HepG2 (cell line): ENCODE measurements around the gene FMC1. TPM values are rescaled to one million over a fixed set of nuclear protein-coding genes. Genes with fewer than 3 reads are reported as not detected.

Source experiments
- CBX2 ChIP-seq, 2 experiments: fragments of 200-600 bp in 1 of 2; sonication (generic); formaldehyde crosslinking in 1 of 2; IDR thresholded peaks; 2 replicates each; pipeline versions ENCODE4 v1.7.0 to v1.8.1; 2018 to 2022; ENCODE audit warnings: low read depth in 2 of 2, low read length in 1 of 2, mild to moderate bottlenecking in 1 of 2, missing genetic modification reagents in 1 of 2
- HNRNPK ChIP-seq: fragments of 200-400 bp; formaldehyde crosslinking; IDR thresholded peaks from 2 replicates; pipeline ENCODE4 v1.6.1; 2018; ENCODE audit warnings: low read length, low read depth, moderate library complexity, mild to moderate bottlenecking; ENCODE audit not compliant: poor library complexity, severe bottlenecking
- MXI1 ChIP-seq: IDR thresholded peaks from 3 replicates; pipeline ENCODE4 v1.6.1; 2012; ENCODE audit warnings: low read depth, low read length, inconsistent platforms, borderline replicate concordance
- NCOA1 ChIP-seq: sonication (generic); formaldehyde crosslinking; IDR thresholded peaks from 2 replicates; pipeline ENCODE4 v1.9.0; 2021; ENCODE audit warnings: missing genetic modification reagents
- PHF20 ChIP-seq: sonication (generic); formaldehyde crosslinking; IDR thresholded peaks from 2 replicates; pipeline ENCODE4 v1.5.0; 2020; ENCODE audit warnings: mild to moderate bottlenecking, missing genetic modification reagents
- RCOR2 ChIP-seq: IDR thresholded peaks from 2 replicates; pipeline ENCODE4 v1.6.1; 2016; ENCODE audit warnings: missing biosample characterization, missing genetic modification reagents
- RELA ChIP-seq: sonication (generic); formaldehyde crosslinking; IDR thresholded peaks from 2 replicates; pipeline ENCODE4 v1.4.0; 2020; ENCODE audit warnings: missing genetic modification reagents
- SP4 ChIP-seq: sonication (generic); formaldehyde crosslinking; IDR thresholded peaks from 2 replicates; pipeline ENCODE4 v1.8.1; 2023; ENCODE audit warnings: mild to moderate bottlenecking, missing genetic modification reagents
- THYN1 ChIP-seq: sonication (generic); formaldehyde crosslinking; IDR thresholded peaks from 2 replicates; pipeline ENCODE4 v1.8.1; 2023; ENCODE audit warnings: low read depth, mild to moderate bottlenecking, moderate library complexity, missing genetic modification reagents, borderline replicate concordance
- YY1 ChIP-seq: IDR thresholded peaks from 2 replicates; pipeline ENCODE4 v1.6.1; 2011; ENCODE audit warnings: low read length, low read depth, moderate library complexity, mild to moderate bottlenecking; ENCODE audit not compliant: insufficient read depth, insufficient replicate concordance
- ZBTB37 ChIP-seq: sonication (generic); formaldehyde crosslinking; IDR thresholded peaks from 2 replicates; pipeline ENCODE4 v1.4.0; 2020; ENCODE audit warnings: mild to moderate bottlenecking, missing genetic modification reagents
- ZHX2 ChIP-seq, 2 experiments: sonication (generic) in 1 of 2; formaldehyde crosslinking in 1 of 2; IDR thresholded peaks; 2 replicates each; pipeline versions ENCODE4 v1.6.1 to v1.9.0; 2014 to 2022; ENCODE audit warnings: antibody characterized with exemption in 1 of 2, borderline replicate concordance in 1 of 2, inconsistent platforms in 1 of 2, low read depth in 1 of 2, missing genetic modification reagents in 1 of 2
- ZNF691 ChIP-seq: sonication (generic); formaldehyde crosslinking; IDR thresholded peaks from 2 replicates; pipeline ENCODE4 v1.4.0; 2020; ENCODE audit warnings: missing genetic modification reagents, low read depth, mild to moderate bottlenecking, borderline replicate concordance
- ZNF766 ChIP-seq: sonication (generic); formaldehyde crosslinking; IDR thresholded peaks from 2 replicates; pipeline ENCODE4 v1.5.0; 2020; ENCODE audit warnings: missing genetic modification reagents, borderline replicate concordance
- ZNF792 ChIP-seq: IDR thresholded peaks from 2 replicates; pipeline ENCODE4 v1.6.1; 2016
- polyA plus RNA-seq, 8 experiments: library from polyadenylated mRNA; depleted of rRNA in 3 of 8; stranded (reverse) in 7 of 8; unstranded in 1 of 8; fragments of >200 nt; fragmentation: Illumina TruSeq in 4 of 8; extraction: Trizol in 4 of 8; gene quantifications; 2 replicates each; pipeline versions ENCODE4 v1.2.1 to v1.2.3, GENCODE V29; 2011 to 2016; ENCODE audit warnings: low read depth in 4 of 8, missing spikeins in 1 of 8, mixed read lengths in 1 of 8; ENCODE audit not compliant: insufficient read depth in 1 of 8
- total RNA-seq, 5 experiments: library from RNA; depleted of rRNA; stranded (reverse); fragments of >200 nt; fragmentation: Illumina TruSeq; extraction: Trizol; gene quantifications; 2 replicates each; pipeline ENCODE4 v1.2.3, GENCODE V29; 2016; ENCODE audit warnings: low read depth in 1 of 5

The FMC1 gene
- total and polyA plus RNA-seq, 2 of the 13 experiments (the other 11 are each of a cell fraction or from before 2014, with no cell fraction given): 39.2 to 50.7 TPM

GRCh38 chr7:139360210-139360947, 19.2 kb downstream of the FMC1 start (continued):
- TF ChIP-seq ZHX2 (IDR thresholded peaks at IDR 0.05; ENCODE audit: low read depth) (peak; percentile 31; the same call in 1 of the 2 replicates), ZHX2 (CRISPR knock-in tag; IDR thresholded peaks at IDR 0.05; ENCODE audit: borderline replicate concordance) (no peak), NCOA1 (CRISPR knock-in tag) (no peak), HNRNPK (peak; percentile 85), RELA (no peak), ZNF766 (CRISPR knock-in tag) (no peak), THYN1 (CRISPR knock-in tag) (0 out of 2 replicates have a peak, but pooled peaks have one; percentile 6), RCOR2 (CRISPR knock-in tag) (no peak), PHF20 (peak; percentile 28; the same call in 1 of the 2 replicates), SP4 (CRISPR knock-in tag) (no peak), MXI1 (peak; percentile 40; the same call in 1 of the 3 replicates), ZBTB37 (no peak), YY1 (peak; percentile 88), ZNF792 (CRISPR knock-in tag) (0 out of 2 replicates have a peak, but pooled peaks have one; percentile 38), CBX2 (IDR thresholded peaks at IDR 0.05; ENCODE audit: low read depth, low read length) (no peak), CBX2 (CRISPR knock-in tag; IDR thresholded peaks at IDR 0.05; ENCODE audit: low read depth) (no peak), ZNF691 (CRISPR knock-in tag) (peak; percentile 22; the same call in 1 of the 2 replicates)
